ENCODE results near the gene GRIK4.
"Not testable (repeated sequence)": the region's sequence is repeated elsewhere in the genome, so short reads cannot be mapped to it uniquely, and the experiment has no call there.

GRIK4 gene

DNA sequence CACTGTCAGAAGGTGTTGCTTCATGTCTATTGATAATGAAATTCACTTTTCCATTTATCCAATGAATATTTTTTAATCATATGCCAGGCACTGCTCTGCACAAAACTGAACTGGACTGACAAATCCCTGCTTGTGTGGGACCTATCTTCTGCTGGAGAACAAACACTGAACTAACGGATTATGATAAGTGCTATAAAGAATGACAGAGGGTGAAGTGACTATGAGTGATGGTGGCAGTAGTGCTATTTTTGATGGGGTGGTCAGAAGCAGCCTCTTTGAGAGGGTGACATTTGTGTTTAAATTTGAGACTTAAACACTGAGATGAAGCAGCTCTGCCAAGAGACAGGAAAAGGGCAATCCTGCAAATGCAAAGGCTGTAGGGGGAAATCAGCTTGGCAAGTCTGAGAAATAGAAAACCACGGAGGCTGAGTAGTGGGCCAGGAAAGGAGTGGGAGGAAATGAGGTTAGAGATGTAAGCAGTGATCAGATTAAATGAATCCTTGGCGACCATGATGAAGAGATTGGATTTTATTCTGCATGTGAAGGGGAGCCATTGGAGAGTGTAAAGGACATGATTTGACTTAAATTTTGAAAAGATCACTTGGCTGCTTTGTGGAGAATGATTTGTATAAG is 518.4 kb downstream of the GRIK4 start:
- DNase-seq: no peak

DNA sequence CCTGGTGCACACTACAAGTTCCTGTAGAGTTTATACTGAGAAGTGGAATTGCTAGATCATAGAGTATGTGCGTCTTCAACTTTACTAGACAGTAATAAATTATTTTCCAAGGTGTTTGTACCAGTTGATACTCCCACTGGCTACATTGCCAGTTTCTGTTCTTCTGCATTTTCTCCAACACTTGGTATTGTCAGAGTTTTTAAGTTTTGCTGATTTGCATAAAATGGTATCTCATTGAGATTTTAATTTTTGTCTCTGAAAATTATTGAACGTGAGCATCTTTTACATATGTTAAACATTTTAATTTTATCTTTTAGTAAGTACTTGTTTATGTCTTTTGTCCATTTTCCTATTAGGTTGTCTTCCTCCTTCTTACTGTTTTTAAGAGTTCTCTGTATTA is 519.6 kb downstream of the GRIK4 start:
- no peak for DNase-seq

DNA sequence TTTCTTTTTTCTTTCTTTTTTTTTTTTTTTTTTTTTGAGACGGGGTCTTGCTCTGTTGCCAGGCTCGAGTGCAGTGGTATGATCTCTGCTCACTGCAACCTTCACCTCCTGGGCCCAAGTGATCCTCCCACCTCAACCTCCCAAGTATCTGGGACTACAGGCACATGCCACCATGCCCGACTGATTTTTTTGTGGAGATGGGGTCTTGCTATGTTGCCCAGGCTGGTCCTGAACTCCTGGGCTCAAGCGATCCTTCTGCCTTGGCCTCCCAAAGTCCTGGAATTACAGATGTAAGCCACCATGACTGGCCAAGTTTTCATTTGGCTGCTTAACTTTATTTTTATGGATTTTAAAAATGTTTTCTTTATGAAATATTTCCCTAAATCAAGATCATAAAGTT is 520.1 kb downstream of the GRIK4 start:
- not testable (repeated sequence) for DNase-seq

DNA sequence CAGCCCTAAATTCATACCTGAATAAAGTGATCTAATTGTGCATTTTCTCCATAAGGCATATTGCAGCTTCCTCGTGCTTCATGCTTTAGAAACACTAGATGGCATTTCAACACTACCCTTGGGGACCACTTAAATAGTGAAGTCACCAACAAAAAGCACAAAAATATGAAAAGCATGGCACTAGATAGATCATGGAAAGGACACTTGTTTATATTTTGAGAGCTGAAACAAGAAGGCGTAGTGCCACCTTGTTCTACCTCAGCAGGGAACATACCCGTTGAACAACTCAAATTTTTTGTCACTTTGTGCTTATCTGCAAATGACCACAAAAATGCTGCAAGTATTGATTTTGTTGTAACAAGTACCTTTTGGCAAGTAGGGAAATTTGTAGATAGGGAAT is 521.0 kb downstream of the GRIK4 start:
- DNase-seq: peak; percentile 42

DNA sequence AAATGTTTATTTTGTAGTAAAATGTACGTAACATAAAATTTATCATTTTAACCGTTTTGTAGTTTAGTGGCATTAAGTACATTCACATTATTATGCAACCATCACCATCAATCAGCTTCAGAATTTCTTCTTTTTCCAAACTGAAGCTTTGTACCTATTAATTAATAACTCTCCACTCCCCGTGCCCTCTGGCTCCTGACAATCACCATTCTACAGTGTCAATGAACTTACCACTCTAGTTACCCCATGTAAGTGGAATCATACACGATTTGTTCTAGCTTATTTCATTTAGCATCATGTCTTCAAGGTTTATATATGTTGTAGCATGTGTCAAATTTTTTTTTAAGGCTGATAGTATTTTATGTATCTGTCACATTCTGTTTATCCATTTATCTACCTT is 522.1 kb downstream of the GRIK4 start:
- no peak for DNase-seq

DNA sequence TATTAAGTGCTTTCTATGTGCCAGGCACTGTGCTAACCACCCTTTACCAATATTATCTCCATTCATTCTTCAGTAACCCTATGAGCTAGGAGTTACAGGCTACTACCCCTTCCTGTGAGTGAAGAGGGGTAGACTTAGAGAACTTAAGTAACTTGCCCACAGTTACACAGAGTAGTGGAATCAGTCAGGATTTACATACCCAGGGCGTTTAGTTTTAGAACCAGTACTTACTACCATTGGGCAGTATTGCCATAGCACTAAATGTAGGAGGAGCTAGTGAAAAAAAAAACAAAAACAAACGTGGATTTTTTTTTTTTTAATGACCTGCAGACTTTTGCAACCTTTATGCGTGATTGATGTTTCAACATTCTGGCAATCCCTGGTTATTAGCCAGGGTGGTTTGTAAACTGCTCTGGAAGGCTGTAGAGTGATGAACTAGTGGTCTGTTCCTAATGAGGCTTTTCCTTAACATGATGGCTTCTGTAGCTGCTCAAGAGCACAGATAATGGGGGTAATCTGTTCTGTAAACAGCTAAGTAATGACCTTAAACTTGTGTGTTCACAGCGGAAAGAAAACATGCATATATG is 523.7 kb downstream of the GRIK4 start:
- DNase-seq: peak; percentile 45

DNA sequence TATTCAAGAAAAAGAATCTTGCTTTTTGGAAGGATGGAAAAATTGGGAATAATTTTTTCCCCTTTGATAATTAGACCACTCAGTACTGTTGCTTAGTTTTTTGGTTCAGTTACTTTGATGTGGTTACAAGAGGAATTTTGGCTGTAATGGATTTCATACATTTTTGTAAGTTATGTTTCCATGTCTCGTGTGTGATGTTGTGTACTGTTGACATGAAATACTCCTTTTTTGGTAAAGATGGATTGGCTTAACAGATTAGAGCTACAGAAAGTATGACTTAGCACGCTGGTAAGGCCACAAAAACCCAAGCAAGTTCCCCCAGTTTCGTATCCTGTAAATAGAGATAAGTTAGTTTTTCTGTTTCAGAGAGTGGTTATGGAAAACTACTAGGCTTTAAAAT is 524.2 kb downstream of the GRIK4 start:
- DNase-seq: no peak

DNA sequence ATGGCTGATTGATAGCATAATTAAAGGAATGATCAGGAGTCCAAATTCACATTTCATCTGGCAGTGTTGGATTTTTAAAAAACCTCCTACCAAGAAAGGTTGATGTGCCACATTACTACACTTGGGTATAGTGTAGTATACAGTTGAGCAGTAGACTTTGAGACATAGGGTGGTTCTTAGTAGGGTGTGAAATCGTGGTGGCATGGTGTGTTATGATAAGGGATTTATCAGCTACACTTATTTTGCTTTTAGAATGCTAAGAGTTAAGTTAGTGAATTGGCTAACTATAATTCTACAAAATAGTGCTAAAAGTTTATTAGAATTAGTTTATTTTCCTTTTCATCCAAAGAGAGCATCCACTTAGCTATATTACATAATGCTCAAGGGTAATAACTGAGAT is 525.5 kb downstream of the GRIK4 start:
- no peak for DNase-seq

Data from DMS79 (cell line).